GM12878 (cell line): Measurements from ENCODE around the gene MAVS.

ENCODE experiments used
- CHD4 ChIP-seq: fragments of 200-600 bp; sonication (generic); IDR thresholded peaks from 2 replicates; pipeline ENCODE4 v1.6.1; 2016; ENCODE audit warnings: mild to moderate bottlenecking
- GABPA ChIP-seq: IDR thresholded peaks from 2 replicates; pipeline ENCODE4 v1.6.1; 2014; ENCODE audit warnings: antibody characterized with exemption, low read depth, mild to moderate bottlenecking, inconsistent platforms
- PAX8 ChIP-seq: fragments of 450-650 bp; IDR thresholded peaks from 2 replicates; pipeline ENCODE4 v1.6.1; 2017; ENCODE audit warnings: mild to moderate bottlenecking, moderate library complexity
- TCF12 ChIP-seq: IDR thresholded peaks from 2 replicates; pipeline ENCODE4 v1.6.1; 2011; ENCODE audit warnings: low read depth, mild to moderate bottlenecking, low read length
- WRNIP1 ChIP-seq: IDR thresholded peaks from 2 replicates; pipeline ENCODE4 v1.6.1; 2011; ENCODE audit warnings: low read depth, low read length, improper control_type of control experiment, borderline replicate concordance

GRCh38 chr20:3825526-3825925 lies 21.1 kb upstream of the MAVS start:
- no peak for TF ChIP-seq PAX8
- no peak for TF ChIP-seq WRNIP1
- no peak for TF ChIP-seq GABPA
- TF ChIP-seq TCF12 = no peak
- no peak for TF ChIP-seq CHD4
